Breast epithelium (tissue), 3 donors: ENCODE data around the gene KPNB1.

ENCODE experiments used
- POLR2A ChIP-seq: fragments of 450-650 bp; IDR thresholded peaks from one replicate; pipeline ENCODE4 v1.6.1; 2016; ENCODE audit warnings: antibody characterized with exemption, mild to moderate bottlenecking, moderate library complexity
- POLR2AphosphoS5 ChIP-seq, 3 donors: sonication (generic); formaldehyde crosslinking; IDR thresholded peaks; one replicate each; pipeline ENCODE4 v1.6.1; 2017; ENCODE audit warnings: antibody characterized with exemption in 3 of 3
- TF ChIP-seq, protein P1 (sequence below), 3 donors: fragments of 450-650 bp; IDR thresholded peaks; one replicate each; pipeline ENCODE4 v1.5.1; 2016 to 2017; ENCODE audit warnings: antibody characterized with exemption in 3 of 3, mild to moderate bottlenecking in 3 of 3, moderate library complexity in 3 of 3

DNA sequence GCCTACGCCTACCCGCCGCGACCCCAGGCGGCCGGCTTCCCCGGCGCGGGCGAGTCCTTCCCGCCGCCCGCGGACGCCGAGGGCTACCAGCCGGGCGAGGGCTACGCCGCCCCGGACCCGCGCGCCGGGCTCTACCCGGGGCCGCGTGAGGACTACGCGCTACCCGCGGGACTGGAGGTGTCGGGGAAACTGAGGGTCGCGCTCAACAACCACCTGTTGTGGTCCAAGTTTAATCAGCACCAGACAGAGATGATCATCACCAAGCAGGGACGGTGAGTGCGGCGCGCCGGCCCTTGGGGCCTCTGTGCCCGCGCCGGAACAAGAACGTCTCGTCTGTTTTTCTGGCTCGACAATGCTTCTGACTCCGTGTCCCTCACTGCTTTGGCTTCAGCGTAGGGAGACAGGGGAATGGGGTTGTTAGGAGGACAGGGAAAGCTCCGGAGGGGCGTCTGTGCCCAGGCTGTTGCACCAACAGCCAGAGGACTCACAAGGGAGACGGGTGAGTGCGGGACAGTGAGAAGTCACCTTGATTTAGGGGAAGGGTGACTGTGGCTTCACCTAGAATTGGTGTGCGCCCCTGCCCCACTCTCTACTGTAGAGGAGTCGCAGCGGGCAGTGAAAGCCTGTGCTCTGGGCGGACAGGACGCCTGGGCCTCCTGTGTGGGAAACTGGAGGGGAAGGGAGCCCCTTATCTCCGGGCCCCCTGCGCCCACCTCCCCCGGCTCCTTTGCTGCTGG, 84.1 kb downstream of the KPNB1 start:
- TF ChIP-seq, protein P1, sequence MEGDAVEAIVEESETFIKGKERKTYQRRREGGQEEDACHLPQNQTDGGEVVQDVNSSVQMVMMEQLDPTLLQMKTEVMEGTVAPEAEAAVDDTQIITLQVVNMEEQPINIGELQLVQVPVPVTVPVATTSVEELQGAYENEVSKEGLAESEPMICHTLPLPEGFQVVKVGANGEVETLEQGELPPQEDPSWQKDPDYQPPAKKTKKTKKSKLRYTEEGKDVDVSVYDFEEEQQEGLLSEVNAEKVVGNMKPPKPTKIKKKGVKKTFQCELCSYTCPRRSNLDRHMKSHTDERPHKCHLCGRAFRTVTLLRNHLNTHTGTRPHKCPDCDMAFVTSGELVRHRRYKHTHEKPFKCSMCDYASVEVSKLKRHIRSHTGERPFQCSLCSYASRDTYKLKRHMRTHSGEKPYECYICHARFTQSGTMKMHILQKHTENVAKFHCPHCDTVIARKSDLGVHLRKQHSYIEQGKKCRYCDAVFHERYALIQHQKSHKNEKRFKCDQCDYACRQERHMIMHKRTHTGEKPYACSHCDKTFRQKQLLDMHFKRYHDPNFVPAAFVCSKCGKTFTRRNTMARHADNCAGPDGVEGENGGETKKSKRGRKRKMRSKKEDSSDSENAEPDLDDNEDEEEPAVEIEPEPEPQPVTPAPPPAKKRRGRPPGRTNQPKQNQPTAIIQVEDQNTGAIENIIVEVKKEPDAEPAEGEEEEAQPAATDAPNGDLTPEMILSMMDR (IDR thresholded peaks at IDR 0.05): no peak
- no peak for TF ChIP-seq POLR2AphosphoS5 (IDR thresholded peaks at IDR 0.05)
- TF ChIP-seq POLR2A: no peak
